Hepatic stellate cell (primary cell): ENCODE measurements around the gene AFDN.

Source experiments
- DNase-seq: peaks from one replicate; pipeline ENCODE4 v3.0.0; 2011; ENCODE audit warnings: low spot score

AFDN gene

GRCh38 chr6:167977717-167978467, 151.2 kb downstream of the AFDN start:
- DNase-seq: no peak

DNA sequence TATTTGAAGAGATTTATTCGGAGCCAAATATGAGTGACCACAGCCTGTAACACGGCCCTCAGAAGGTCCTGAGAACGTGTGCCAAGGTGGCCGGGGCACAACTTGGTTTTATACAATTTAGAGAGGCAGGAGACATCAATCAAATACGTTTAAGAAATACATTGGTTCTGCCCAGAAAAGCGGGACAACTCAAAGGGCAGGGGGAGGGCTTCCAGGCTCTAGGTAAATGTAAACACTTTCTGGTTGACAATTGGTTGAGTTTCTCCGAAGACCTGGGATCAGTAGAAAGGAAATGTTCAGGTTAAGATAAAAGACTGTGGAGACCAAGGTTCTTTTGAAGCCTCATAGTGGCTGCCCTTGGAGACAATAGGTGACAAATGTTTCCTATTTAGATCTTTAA, 151.9 kb downstream of the AFDN start:
- no peak for DNase-seq

DNA sequence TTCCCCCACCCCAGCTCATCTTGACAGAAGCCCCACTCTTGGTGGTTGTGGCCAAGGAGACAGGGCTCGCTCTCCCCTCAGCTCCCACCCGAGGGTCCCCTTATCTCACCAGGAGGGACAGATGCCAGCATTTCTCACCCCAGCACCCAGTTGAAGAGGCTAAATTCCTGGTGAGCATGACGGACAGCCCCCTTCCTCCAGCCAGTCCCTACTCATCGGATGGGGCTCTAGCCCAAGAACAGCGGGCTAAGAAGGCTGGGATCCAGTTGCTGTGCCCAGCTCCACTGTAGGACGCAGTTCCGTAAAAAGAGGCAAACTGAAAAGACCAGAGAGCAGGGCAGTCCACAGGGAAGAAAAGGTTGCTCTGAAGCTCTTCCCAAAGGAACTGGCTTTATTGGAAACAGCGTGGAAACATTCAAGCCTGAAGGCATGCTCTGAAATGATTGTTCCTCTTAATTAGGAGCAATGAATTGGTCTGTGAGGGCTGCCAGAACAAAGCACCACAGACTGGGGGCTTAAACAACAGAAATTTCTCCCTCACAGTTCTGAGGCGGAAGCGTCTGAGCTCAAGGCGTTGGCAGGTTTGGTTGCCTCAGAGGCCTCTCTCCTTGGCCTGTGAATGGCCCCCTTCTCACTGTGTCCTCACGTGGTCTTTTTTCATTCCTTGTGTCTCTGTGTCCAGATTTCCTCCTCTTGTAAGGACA, 152.9 kb downstream of the AFDN start:
- DNase-seq: no peak

- DNase-seq: no peak
Observed at GRCh38 chr6:167980911-167981580, 154.3 kb downstream of the AFDN start.

- no peak for DNase-seq
Observed at GRCh38 chr6:167981916-167982462, 155.3 kb downstream of the AFDN start.

GRCh38 chr6:167984144-167984719, 157.5 kb downstream of the AFDN start:
- no peak for DNase-seq

- no peak for DNase-seq
Observed at GRCh38 chr6:167984876-167985604, 158.3 kb downstream of the AFDN start.

- DNase-seq: no peak
Observed at GRCh38 chr6:167985911-167986595, 159.3 kb downstream of the AFDN start.

- no peak for DNase-seq
Observed at GRCh38 chr6:167987396-167988153, 160.9 kb downstream of the AFDN start.

DNA sequence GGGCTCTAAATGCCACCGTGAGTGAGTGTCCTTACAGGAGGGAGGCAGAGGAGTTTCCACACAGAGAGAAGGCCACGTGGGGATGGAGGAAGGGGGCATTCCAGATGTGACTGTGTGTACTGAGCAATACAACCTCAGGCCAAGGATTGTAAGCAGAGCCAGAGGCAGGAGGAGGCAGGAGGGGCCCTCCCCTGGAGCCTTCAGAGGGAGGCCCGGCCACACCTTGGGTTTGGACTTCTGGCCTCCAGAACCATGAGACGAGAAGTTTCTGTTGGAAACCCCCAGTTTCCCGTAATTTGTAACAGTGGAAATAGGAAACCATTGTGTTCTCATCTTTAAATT, 161.4 kb downstream of the AFDN start:
- DNase-seq: no peak

GRCh38 chr6:167988945-167989841, 162.5 kb downstream of the AFDN start:
- DNase-seq: no peak

GRCh38 chr6:167990016-167990945, 163.6 kb downstream of the AFDN start:
- DNase-seq: no peak

DNA sequence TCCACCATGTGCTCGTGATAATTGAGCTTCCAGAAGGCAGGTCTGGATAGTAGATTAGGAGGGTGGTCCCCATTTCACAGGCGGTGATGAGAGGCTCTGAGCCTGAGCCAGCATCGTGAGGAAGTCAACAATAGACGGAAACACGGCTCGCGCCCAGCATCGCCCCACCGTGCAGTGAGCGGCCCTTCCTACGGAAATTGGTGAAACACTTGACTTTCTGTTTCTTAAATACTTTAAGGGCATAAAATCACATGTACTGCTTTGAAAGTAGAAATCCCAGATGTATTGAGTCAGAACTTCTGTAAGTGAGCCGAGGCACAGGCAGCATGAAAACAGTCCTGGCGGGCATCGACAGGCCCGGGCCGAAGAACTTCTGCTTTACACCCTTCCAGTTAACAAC, 166.5 kb downstream of the AFDN start:
- no peak for DNase-seq

GRCh38 chr6:167993831-167994230, 167.1 kb downstream of the AFDN start:
- no peak for DNase-seq

GRCh38 chr6:167995302-167995701, 168.6 kb downstream of the AFDN start:
- DNase-seq: no peak

DNA sequence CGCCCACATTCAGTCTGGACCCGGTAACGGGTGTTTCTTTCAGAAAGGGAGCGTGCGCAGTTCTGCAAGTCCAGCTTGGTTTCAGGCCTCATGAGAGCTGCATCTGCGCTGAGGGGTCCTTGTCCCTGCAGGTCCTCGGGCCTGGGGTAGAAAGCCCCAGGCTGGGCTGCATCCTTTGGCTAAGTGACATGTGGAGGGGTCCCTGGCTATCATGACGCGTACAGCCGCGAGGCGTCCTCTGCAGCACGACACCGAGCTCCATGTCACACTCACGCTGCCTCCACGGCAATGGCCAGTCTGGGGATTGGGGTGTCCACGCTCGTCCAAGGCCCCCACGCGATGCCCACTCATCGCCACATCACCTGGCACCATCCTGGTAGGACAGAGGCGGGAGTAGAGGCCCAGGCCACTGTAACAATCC, 169.0 kb downstream of the AFDN start:
- no peak for DNase-seq

GRCh38 chr6:167996424-167997199, 169.9 kb downstream of the AFDN start:
- no peak for DNase-seq

- DNase-seq: no peak
Observed at GRCh38 chr6:167997642-167998041, 170.9 kb downstream of the AFDN start, which contains the start of gene KIF25. Gene KIF25 (plus strand): TSS chr6:167997671. CDS start chr6:168029586, 31,915 bp downstream.
